ENCODE results near the gene PTPN22.

PTPN22 gene

DNA sequence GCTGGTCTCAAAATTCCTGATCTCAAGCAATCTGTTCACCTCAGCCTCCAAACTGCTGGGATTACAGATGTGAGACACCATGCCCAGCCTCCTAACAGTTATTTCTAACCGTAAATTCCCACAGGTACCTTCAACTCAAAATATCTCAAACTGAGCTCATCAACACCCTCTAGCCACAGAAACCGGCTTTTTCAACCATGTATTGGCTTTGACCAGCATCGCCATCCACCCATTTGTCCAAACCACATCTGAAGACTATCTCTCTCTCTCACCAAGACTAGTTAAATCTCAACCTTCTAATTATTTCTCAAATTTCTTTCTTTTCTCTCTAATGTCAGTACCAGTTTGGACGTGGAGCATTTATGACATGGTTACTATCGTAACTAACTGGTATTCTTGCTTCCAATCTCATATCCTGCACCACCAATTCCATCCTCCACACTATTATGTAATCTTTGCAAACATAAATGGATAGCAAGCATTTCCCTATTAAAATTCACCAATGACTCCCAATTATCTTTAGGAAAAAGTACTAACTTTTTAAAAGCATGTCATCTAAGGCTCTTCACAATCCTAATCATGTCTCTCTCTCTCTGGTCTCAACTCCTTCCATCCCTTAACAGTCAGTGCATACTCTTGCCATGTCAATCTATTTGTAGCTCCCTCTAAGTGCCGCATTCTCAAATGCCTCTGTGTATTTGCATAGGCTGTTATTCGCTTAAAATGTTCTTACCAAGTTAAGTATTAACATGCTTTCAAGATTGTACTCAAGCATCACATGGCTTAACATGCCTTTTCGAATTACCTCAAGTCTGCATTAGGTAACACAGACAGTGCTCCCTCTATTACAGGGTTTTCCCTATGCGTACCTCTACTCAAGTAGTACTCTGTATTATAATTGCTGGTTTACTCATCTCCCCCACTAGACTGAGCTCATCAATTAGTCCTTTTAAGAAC, 77.4 kb downstream of the PTPN22 start:
- no peak for DNase-seq

DNA sequence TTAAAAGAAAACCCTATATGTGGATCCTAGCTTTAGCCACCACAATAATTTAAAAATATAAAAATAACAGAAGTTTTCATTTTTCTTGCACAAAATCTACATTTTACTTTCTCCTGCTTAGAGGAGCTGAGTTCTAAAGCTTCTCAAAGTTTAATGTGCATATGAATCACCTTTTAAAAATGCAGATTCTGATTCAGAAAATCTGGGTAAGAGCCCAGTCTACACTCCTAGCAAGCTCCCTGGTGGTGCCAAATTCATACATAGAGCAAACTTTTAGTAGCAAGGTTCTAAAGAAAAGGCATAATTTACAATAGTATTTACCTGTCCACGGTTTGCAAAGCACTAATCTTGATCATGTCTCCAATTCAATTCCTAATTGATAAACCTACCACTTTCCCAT, 78.5 kb downstream of the PTPN22 start:
- no peak for DNase-seq

DNA sequence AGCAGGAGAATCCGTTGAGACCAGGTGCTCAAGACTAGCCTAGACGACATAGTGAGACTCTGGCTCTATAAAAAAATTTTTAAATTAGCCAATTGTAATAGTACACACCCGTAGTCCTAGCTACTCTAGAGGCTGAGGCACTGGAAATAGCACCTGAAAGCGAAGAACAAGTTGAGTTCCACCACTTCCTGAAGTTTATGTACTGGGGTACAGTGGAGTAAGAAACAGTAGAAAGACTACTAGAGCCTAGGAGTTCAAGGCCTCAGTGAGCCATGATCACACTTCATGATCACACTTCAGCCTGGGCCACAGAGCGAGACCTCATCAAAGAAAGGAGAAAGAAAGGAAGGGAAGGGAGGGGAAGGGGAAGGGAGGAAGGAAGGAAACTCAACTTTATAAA, 79.0 kb downstream of the PTPN22 start:
- no peak for DNase-seq

DNA sequence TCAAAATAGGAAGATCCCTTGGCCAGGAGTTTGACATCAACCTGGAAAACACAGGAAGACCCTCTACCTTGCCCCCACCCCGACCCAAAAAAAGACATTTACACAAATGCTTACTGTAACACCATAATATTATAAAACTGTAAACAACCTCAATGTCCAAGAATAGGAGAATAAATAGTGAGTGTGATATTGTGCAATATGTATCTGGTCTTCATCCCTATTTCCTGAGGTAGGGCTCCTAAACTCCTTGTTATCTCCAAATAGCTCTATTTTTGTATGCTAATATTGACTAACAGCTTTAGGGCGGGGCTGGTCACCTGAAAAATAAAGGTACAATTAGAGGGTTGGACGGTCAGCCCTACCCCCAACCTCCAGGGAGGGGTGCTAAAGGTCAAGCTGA, 82.7 kb downstream of the PTPN22 start:
- DNase-seq = no peak

DNA sequence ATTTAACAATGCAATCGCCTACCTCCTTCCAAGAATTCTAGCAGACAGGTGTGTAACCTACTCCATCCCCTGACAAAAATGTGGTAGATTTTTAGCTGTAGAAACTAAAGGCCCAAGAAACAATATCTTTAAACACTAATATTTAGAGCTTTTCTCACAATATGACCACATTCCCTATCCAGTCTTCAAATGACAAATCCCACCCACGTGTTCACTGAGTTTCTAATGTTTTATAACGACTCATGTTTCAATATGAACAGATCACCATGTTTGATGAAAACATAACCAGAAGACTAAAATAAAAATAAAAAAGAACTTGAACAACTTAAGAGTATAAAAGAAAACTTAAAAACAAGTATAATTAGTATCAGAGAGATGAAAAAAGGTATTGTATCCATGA, 83.8 kb downstream of the PTPN22 start:
- DNase-seq = no peak

DNA sequence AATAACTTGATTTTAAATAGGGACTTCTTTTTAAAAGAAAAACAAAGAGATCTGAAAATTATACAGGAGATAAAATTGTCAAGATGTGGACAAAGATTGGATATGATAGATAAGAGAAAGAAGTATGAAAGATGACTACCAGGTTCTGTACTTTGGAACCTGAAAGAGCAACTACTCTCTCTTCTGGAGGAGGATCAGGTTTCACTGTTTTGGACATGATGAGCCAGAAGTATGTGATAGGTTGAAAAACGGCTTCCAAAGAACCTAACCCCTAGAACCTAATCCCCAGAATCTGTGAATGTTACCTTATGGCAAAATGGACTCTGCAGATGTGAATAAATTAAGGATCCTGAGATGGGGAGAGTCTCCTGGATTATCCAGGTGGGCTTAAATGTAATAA, 85.4 kb downstream of the PTPN22 start:
- DNase-seq = no peak

DNA sequence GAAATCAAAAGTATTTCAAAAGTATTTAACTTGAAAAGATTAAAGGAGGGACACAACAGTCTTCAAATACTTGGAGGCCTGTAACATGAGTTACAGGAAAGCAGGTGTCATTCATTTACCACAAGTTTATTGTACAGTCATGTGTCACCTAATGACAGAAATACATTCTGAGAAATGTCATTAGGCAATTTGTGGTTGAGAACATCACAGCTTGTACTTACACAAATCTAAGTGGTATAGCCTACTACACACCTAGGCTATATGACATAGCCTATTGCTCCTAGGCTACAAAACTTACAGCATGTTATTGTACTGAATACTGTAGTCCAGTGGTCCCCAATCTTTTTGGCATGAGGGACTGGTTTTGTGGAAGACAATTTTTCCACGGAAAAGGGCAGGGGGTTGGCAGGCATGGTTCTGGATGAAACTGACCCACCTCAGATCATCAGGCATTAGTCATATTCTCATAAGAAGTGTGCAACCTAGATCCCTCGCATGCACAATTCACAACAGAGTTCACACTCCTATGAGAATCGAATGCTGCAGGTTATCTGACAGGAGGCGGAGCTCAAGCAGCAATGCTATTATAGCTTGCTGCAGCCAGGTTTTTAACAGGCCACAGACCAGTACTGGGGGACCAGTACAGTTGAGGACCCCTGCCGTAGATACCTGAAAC, 87.3 kb downstream of the PTPN22 start:
- DNase-seq = peak; percentile 51 to 55

DNA sequence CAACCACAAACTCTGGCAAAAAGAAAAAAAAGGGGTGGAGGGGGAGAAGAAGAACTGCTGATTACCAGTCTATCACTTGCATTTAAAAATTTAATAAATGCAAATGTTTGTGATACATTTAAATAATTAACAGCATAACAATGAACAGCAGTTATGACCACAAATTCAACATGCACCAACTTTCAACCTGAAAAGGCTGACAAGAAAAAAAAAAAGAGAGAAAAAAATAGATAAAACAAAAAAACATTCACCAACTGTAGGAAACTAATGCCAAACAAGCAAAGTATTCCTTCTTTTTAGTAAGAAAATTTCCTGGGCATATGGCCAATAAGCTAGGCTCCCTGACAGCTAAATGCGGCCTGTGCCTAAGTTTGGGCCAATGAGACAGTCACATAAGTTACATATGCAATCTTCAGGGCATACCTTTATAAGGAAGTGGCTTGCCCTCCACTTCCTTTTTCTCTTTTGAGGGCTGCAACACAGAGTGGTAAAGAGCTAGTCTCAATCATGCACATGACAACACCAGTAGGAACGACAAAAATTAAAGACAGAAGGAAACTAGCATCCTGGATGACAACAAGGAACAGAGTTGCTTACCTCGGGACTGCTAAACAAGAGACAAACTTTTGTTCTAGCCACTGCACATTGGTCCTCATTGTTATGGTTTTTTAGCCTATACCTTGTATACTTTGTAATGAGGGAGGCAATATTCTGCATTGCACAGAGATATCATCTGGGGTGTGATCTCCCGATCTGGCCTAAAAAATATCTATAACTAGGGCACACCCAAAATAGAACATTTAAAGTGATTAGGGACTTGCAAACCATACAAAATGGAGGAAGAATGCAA, 88.0 kb downstream of the PTPN22 start:
- DNase-seq = peak in 1 of 2 experiments; percentile 47

DNA sequence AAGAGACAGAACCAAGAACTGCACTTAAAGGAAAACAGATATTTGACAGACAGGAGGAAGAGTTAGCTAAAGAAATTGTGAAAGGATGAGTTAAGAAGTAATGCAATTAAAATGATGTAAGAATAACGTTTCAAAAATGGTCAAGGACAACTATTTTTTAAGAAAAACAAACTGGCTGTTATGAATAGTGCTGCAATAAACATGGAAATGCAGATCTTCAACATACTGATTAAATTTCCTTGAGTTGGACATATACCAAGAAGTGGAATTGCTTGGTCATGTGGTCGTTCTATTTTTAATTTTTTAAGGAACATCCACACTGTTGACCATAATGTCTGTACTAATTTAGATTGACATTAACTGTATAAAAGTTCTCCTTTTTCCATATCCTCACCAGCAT, 89.1 kb downstream of the PTPN22 start:
- DNase-seq = no peak

DNA sequence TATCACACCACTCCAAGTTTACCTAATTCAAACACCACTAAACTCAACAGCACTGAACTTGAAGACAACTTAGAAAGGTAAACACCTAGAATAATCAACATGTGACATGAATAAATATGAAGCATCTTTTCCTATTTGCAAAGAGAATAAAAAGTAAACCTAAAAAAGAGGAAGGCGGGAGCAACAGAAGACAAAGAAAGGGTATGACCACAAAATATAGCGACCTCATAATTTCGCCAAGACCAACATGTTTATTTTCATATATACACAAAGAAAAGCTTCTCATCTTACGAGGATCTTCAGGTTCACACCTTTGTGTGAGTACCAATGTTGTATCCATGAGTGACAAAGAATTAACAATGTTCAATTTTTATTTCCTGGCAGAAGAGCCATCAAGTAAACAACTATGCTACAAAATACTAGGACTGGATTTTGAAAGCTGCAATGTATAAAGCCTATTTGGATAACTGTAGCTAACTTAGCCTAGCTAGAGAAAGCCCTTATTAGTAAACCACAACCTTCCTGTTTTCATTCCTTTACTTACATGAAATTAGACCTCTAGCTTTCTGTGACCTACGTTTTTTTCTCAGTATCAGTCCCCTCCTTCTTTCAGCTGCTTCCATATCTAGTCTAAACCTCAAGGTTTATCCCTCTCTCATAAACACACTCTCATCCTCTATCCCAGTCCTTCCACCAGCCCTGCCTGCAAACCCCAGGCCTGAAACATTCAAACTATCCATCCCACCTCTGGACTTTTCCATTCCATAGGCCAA, 91.0 kb downstream of the PTPN22 start:
- DNase-seq = no peak

DNA sequence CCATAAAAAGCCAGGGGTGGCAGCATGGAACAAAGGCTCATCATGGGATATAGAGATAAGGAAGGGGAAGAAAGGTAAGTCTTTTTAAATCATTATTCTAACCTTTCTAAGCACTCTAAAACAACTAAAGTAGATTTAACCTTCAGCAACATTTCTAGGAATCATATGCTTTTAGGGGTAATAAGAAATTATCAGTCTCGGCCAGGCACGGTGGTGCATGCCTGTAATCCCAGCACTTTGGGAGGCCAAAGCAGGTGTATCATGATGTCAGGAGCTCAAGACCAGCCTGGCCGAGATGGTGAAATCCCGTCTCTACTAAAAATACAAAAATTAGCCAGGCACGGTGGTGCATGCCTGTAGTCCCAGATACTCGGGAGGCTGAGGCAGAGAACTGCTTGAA, 92.0 kb downstream of the PTPN22 start:
- DNase-seq = no peak

DNA sequence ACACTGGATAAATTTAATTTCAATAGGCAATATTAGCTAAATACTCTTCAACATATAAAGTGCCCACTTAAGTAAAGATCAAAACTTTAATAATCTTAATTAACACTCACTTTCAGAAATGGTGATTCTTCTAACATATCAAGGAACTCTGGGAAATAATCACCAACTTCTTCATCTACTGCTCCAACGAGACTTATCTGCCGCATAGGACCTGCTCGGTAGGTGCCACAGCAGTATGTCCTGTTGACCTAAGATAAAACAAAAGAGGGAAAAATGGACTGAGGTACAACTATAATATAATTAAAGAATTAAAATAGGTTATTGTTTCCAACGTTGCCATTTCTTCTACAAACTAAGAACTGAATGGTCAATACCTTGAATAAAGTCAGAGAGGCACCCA, 94.0 kb downstream of the PTPN22 start:
- DNase-seq = no peak

DNA sequence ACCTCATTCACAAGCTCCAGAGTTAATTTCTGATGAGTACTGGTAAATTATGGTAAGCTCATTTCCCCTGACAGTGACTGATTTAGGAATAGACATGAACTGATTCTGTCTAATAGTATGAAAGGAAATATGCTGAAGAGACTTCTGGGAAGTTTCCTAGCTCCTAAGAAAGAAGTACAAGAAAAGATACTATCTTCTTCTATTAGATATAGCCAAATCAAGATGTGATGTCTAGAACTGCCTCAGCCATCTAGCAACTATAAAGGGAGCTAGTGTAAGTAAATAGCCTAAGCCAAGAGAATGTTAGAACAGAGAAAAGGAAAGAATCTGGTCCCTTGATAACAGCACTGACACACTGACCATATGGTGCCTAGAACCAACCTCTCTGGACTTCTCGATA, 101.5 kb downstream of the PTPN22 start:
- DNase-seq = no peak

DNA sequence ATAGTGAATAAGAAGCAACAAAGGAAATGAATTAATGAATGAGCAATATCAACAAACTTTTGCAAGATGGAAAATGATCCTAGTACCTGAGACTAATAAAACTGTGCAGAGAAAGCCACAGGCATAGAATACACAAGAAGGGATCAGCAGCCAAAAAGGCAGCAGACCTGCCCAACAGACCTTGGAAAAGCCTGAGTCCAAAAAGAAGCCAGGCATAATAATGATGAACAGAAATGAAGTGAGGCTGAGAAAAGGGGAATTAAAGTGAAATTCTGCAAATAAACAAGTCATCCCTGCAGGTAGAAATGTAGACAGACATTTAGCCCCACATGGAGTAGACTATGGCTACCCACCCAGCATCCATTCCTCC, 101.9 kb downstream of the PTPN22 start:
- no peak for DNase-seq

DNA sequence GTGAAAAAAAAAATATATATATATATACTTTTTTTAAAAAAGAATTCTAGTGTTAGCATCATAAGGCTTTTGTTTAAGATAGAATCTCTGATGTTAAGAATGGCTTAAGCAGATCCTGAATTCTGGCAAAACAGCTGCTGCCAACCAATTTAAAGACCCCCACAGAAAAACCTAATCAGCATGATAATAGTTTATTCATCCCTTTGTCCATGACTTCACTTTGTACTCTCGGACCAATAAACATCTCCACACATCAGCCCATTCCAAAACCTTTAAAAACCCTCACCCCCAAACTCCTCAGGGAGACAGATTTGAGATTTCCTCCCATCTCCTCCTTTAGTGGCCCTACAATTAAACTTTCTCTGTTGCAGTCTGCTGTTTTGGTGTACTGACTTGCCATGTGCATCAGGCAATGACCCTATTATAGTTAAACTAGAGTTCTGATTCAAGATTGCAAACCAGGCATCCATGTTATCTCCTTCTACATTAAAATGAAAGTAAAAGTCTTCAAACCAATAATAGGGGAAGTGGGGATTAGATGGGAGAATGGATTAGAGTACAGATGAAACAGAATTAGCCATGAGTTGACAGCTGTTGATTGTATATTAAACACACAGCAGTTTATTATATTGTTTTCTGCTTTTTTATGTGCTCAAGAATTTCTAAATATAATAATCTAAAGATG, 102.5 kb downstream of the PTPN22 start:
- DNase-seq = no peak

DNA sequence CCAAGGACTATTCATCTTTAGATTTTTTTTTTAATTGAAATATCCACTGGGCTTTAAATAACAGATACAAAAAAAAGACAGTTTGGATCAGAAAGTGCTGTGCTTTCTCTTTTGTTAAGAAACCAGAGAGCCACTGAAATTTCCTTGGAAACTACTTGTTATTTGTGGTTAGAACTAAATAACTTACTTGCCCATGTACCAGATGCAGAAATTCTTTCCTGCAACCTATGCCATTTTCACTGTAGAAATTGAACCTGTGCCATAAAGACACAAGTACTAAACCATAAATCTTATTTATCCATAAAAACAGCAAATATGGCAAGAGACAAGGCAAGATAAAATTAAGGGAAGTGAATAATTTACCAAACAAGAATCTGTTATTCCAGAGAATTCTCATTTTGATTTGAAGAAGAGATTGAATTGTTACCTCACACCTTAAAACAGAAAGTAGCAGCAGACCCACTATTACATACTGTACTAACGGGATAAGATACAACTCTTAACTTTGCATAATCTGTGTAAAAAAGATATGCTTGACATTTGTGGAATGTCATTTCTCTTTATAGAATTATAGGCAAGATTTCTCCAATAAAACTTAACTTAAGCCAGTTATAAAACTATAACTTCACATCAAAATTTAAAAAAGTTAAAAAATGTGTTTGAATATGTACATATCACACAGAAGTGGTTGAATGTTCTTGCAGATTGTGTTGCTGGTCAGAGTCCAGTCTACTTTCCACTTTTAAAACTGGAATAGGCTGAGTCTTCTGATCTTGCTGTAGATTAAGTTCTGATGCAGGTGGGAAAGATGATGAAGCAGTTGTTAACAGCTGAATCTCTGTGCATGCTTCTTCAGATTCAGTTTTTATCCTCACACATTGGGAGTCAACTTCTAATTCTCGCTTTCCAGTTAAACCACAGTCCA, 105.9 kb downstream of the PTPN22 start:
- no peak for DNase-seq

Data from activated T-cell treated with anti-CD3 and anti-CD28 coated beads, Interleukin-2, amount 50 U/mL, for 48 hours (primary cell).